Measurements from ENCODE around the gene MGARP. TPM values are rescaled to one million over a fixed set of nuclear protein-coding genes. Genes with fewer than 3 reads are reported as not detected.

The MGARP gene
- total and polyA plus RNA-seq, 9 of the 15 experiments (the other 6 are each of a cell fraction or from before 2014, with no cell fraction given): 0.11 to 0.45 (median 0.23) TPM; not detected in 4

GRCh38 chr4:139315221-139315675, 35.2 kb upstream of the MGARP start (continued):
- TF ChIP-seq ZNF143 (CRISPR knock-in tag; IDR thresholded peaks at IDR 0.05) (no peak), ZBTB49 (CRISPR knock-in tag; IDR thresholded peaks at IDR 0.05; ENCODE audit: borderline replicate concordance) (no peak), ZNF146 (CRISPR knock-in tag; IDR thresholded peaks at IDR 0.05; ENCODE audit: unreplicated experiment) (no peak), BCL6 (CRISPR knock-in tag; IDR thresholded peaks at IDR 0.05) (no peak), SOX6 (IDR thresholded peaks at IDR 0.05) (0 out of 2 replicates have a peak, but pooled peaks have one; percentile 20), HDAC6 (IDR thresholded peaks at IDR 0.05; ENCODE audit: low read depth, low read length) (no peak), PTTG1 (tag; IDR thresholded peaks at IDR 0.05; ENCODE audit: low read depth) (no peak), ZFPM2 (CRISPR knock-in tag; IDR thresholded peaks at IDR 0.05) (no peak), SRSF3 (IDR thresholded peaks at IDR 0.05; ENCODE audit: insufficient read depth, low read length) (no peak), TAF1 (IDR thresholded peaks at IDR 0.05; ENCODE audit: control insufficient read depth, extremely low read depth, insufficient read depth, low read length, severe bottlenecking) (no peak), RNF2 (IDR thresholded peaks at IDR 0.05) (no peak), MLLT1 (IDR thresholded peaks at IDR 0.05) (no peak), ZNF785 (CRISPR knock-in tag; IDR thresholded peaks at IDR 0.05) (no peak), ZNF316 (IDR thresholded peaks at IDR 0.05) (peak; percentile 37), TGIF2 (CRISPR knock-in tag; IDR thresholded peaks at IDR 0.05) (no peak), RCOR1 (IDR thresholded peaks at IDR 0.05; ENCODE audit: borderline replicate concordance in 1 of 2, low read depth in 2 of 2, low read length in 2 of 2) (no peak), ZNF140 (CRISPR knock-in tag; IDR thresholded peaks at IDR 0.05) (no peak), FOXP1 (CRISPR knock-in tag; IDR thresholded peaks at IDR 0.05) (no peak; the same call in 1 of the 2 replicates), ZNF77 (CRISPR knock-in tag; IDR thresholded peaks at IDR 0.05) (no peak)
- TF ChIP-seq, protein P1, sequence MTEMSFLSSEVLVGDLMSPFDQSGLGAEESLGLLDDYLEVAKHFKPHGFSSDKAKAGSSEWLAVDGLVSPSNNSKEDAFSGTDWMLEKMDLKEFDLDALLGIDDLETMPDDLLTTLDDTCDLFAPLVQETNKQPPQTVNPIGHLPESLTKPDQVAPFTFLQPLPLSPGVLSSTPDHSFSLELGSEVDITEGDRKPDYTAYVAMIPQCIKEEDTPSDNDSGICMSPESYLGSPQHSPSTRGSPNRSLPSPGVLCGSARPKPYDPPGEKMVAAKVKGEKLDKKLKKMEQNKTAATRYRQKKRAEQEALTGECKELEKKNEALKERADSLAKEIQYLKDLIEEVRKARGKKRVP (CRISPR knock-in tag; IDR thresholded peaks at IDR 0.05): no peak
- TF ChIP-seq, protein P2, sequence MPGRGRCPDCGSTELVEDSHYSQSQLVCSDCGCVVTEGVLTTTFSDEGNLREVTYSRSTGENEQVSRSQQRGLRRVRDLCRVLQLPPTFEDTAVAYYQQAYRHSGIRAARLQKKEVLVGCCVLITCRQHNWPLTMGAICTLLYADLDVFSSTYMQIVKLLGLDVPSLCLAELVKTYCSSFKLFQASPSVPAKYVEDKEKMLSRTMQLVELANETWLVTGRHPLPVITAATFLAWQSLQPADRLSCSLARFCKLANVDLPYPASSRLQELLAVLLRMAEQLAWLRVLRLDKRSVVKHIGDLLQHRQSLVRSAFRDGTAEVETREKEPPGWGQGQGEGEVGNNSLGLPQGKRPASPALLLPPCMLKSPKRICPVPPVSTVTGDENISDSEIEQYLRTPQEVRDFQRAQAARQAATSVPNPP (IDR thresholded peaks at IDR 0.05; ENCODE audit: borderline replicate concordance, insufficient read depth, insufficient read length): no peak
- TF ChIP-seq, protein P3, sequence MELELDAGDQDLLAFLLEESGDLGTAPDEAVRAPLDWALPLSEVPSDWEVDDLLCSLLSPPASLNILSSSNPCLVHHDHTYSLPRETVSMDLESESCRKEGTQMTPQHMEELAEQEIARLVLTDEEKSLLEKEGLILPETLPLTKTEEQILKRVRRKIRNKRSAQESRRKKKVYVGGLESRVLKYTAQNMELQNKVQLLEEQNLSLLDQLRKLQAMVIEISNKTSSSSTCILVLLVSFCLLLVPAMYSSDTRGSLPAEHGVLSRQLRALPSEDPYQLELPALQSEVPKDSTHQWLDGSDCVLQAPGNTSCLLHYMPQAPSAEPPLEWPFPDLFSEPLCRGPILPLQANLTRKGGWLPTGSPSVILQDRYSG (tag; conservative IDR thresholded peaks at IDR 0.05; ENCODE audit: low read depth): no peak
- TF ChIP-seq, protein P4, sequence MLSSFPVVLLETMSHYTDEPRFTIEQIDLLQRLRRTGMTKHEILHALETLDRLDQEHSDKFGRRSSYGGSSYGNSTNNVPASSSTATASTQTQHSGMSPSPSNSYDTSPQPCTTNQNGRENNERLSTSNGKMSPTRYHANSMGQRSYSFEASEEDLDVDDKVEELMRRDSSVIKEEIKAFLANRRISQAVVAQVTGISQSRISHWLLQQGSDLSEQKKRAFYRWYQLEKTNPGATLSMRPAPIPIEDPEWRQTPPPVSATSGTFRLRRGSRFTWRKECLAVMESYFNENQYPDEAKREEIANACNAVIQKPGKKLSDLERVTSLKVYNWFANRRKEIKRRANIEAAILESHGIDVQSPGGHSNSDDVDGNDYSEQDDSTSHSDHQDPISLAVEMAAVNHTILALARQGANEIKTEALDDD (IDR thresholded peaks at IDR 0.05): no peak

Measured in K562 (cell line).